EL (cell line): ENCODE data around the gene NQO2.
"Not testable (repeated sequence)": the region's sequence is repeated elsewhere in the genome, so short reads cannot be mapped to it uniquely, and the experiment has no call there.

Experiments used
- DNase-seq: peaks from one replicate; pipeline ENCODE4 v3.0.0-alpha.2; 2016

NQO2 gene

DNA sequence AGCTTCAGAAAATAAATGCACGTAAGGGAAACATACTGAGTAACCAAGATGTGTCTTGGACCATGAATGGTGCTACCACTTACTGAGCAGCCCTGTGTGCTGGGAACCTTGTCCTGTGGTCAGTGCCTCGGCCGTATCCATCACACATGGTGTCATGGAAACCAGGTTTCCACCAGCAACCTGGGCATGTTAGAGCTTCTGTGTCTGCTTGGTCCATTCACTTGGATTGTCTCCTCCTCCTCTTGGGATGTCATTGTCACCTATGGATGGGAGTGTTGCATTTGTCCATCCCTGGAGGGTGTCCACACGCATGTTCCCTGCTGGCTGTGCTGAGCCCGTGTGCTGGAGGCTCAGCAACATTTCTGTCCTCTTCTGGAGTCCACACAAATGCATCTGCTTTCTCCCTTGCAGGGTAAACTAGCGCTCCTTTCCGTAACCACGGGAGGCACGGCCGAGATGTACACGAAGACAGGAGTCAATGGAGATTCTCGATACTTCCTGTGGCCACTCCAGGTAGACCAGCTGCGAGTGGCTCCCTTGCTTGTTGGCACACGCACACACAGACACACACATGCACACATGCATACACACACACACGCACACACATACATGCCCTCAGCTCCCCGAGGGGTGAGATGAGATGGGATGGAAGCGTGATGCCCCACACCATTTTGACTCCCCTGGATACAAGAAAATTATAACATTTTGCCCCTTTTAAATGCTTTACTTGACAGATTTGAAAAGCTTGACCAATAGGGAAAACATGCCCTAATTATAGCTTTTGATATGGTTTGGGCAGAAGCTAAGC is 17.0 kb downstream of the NQO2 start:
- no peak for DNase-seq

DNA sequence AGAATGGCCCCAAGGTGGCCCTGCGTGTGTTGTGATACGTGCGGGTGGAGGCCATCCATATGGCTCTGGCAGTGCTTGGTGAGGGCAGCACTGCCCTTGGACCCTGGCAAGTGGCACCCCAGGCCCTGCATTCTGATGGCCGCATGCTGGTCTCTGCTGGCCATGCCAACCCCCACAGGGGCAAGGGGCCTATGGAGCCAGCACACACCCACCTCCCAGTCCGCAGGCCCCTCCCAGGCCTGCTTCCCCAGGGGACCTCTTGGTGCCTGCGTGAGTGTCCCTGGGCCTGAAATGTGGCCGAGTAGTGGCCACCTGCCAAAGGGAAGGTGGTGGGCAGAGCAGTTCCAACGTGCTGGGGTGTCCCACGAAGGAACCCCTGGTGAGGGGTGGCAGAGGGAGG is 17.6 kb downstream of the NQO2 start:
- no peak for DNase-seq

DNA sequence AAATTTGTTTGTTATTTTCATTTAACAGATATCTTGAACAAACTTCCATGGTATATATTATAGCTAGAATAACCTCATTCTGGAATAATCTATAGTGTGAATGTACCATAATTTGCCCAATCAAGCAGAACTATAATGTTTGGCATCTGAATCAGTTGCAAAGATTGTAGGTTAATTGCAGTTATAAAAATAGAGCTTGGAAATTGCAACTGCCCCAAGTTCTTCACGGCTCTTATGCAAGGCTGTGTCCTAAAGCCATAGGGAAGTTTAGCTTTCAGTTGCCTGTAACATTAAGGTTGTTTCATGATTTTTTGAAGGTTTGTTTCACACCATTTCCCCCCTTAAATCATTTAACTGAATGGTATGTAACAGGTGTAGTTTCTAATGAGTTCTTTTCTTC is 19.4 kb downstream of the NQO2 start:
- no peak for DNase-seq

DNA sequence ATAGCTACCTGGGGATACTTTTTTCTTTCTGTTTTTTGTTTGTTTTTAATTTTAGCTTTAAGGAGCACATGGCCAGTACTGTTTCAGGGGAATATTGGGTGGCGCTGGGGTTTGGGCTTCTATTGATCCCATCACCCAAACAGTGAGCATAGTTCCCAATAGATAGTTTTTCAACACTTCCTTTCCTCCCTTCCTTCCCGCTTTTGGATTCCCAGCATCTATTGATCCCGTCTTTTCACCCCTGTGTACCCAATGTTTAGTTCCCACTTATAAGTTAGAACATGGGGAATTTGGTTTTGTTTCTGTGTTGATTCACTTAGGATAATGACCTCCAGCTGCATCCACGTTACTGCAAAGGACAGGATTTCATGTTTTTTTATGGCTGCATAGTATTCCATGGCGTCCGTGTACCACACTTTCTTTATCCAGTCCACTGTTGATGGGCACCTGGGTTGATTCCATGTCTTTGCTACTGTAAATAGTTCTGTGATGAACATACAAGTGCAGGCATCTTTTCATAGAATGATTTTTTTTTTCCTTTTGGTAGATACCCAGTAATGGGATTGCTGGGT is 20.1 kb downstream of the NQO2 start:
- DNase-seq, result no peak

DNA sequence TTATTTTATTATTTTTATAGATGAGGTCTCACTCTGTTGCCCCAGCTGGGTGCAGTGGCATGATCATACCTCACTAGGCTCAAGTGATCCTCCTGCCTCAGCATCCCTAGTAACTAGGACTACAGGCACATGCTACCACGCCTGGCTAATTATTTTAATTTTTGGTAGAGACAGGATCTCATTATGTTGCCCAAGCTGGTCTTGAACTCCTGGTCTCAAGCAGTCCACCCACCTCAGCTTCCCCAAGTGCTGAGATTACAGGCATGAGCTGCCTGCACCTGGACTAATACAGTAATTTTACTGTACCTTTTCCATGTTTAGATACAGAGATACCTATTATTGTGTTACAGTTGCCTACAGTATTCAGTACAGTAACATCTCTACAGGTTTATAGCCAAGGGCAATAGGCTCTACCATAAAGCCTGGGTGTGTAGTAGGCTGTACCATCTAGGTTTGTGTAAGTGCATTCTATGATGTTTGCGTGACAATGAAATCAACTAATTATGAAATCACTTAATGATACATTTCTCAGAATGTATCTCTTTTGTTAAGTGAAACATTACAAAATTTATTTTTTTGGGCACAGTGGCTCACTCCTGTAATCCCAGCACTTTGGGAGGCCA is 21.4 kb downstream of the NQO2 start:
- not testable (repeated sequence) for DNase-seq

DNA sequence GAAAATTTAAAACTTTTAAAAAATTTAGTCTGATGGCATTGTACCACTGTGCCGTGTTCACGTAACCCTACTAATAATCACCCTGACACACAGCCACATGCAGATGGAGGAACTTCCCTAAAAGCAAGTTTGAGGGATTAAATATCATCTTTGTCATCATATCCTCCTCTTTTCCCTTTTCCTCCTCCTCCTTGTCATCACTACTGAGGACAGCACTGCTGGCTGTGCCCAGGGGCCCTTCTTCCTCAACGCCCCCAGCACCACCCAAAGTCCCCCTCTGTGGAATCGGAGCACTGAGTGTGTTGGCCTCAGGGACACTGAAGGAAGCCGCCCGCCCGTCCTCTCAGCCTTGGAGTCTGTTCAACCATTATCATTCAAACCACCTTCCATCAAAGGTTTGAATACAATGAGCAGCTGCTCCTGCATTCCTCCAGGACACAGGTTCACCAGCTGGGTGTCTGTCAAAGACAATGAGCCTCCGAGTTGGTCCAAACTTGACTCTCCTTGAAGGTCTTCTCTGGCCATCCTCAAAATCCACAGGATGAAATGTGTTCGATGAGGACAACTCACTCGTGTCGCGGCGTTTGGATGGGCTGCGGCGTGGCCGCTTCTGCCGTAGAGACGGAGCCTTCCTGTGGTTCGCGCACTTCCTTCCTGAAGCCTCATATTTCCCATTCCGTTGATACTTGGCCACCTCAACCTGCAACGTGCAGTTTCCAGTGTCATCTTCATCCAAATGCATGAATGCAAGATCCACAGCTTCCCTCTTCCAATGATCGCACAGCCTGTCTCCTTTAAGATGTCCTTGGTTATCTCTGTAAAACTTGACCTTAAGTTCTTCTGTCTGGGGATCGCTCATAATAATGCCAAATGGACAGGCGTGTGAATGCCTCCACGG is 23.3 kb downstream of the NQO2 start:
- peak; percentile 29 for DNase-seq

DNA sequence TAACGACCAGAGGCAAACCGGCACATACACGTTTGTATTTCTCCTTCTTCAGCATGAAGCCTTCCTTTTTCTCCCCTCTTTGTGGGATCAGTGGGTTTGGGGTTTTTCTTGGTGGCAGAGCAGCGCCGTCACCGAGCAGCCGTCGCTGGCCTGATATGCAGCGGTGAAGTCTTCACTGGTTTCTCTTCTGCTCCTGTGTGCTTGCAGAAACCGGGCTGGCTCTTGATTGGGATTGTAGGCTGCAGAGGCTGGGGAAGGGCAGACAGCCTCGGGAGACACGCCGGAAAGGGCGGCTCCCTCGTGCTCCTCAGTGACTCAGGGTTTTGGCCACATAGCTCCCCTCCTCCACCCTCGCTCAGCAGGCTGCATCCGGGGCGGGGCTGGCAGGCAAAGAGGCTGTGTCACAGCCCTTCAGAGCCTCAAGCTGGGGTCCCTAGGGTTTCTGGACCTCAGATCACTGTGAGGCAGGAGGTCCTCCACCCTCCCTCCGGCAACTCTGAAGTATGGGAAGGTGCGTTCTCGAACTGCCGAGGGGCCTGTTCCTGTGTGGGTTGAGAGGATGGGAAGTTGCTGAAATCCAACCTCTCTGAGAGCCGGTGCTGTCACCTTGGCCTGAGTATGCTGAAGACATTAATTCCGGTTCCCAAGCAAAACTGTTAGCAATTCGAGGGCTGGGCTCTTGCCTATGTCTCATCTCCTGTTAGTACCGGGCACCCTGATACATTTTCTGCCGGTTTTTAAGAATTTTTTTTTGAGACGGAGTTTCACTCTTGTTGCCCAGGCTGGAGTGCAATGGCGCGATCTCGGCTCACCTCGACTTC is 24.2 kb downstream of the NQO2 start:
- DNase-seq, result peak; percentile 96

DNA sequence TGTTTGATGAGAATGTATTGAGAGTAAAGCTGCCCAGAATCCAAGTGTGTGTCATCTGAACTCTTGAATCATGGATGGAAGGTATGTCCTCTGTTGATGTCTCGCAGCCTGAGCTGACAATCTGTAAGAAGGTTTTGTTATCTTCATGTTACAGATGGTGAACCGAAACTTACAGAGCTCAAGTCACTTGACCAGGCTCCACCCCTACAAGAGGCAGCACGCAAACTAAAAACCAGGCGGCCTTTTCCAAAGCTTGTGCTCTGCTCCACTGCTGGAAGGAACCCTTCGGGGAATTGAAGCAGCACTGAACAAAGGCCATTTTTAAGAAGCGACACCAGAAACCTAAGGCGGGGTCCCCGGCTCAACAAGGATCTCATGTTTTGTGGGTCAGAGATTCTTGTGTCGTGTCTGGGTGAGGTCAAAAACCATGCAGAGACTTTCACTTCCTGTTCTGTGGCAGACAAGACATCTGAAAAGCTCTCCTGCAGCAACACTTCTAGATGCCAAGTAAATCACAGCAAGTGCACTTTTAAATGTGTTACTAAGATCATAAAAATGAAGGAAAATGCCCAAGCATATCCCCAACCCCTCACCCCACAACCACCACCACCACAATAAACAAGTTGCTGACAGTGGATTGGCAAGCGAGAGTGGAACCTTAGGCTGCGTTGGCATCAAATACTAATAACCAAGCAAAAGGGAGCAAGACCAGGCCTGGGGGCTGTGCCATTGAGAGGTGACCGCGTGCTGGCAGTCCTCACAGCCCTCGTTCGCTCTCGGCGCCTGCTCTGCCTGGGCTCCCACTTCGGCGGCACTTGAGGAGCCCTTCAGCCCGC is 27.3 kb downstream of the NQO2 start:
- DNase-seq, result no peak

DNA sequence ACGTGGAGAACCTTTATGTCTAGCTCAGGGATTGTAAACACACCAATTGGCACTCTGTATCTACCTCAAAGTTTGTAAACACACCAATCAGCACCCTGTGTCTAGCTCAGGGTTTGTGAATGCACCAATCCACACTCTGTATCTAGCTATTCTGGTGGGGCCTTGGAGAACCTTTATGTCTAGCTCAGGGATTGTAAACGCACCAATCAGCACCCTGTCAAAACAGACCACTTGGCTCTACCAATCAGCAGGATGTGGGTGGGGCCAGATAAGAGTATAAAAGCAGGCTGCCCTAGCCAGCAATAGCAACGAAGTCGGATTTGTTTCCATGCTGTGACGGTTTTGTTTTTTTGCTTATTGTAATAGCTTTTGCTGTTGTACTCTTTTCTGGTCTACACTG is 28.5 kb downstream of the NQO2 start:
- not testable (repeated sequence) for DNase-seq

DNA sequence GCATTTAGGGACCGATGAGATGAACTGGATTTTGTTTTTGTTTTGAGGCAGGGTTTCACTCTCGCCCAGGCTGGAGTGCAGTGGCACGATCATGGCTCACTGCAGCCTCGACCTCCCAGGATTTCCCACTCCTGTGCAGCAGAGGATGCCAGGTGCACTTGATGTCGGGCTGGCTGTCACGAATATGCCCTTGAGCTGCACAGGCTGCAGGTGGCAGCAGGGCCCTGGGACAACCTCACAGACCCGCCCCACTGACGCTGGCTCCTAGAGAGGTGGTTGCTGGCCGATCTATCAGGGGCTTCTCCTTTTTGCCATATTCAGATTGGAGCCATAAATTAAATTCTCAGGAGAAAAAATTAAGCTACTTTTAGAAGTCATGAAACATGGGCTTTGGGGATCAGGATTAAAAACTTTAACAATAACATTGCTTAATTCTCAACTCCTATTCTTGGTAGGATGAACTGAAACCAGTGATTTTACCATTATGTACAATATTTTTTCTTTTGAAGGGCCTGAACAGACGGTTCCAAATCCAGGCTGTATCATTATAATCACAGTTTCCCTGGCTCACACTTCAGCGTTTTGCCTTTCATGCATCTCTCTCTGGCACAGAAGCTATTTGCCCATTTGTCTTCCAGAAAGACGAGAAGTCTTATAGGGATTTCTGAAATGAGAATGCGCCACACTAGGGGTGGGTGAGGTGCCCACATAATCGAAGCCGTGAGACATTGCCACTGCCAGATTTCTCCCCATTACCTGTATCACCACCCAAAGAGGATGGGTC is 32.4 kb downstream of the NQO2 start:
- DNase-seq, result no peak

DNA sequence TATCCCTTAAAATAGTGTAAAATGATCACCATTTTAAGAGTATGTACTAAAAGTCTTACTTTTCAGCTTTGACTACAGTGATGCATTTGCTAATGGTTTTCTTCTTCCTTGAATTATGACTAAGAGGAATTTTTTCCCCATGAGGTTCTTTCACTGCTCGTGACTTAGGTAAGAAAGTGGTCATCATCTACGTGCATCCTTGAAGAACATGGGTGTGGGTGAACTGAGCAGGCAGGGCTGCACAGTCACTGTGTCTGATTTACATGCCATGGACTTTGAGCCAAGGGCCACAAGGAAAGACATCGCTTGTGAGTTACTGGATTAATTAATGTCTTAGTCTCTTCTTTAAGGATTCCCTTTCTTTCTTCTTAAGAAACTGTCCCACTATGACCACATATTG is 33.3 kb downstream of the NQO2 start:
- DNase-seq, result peak; percentile 24

DNA sequence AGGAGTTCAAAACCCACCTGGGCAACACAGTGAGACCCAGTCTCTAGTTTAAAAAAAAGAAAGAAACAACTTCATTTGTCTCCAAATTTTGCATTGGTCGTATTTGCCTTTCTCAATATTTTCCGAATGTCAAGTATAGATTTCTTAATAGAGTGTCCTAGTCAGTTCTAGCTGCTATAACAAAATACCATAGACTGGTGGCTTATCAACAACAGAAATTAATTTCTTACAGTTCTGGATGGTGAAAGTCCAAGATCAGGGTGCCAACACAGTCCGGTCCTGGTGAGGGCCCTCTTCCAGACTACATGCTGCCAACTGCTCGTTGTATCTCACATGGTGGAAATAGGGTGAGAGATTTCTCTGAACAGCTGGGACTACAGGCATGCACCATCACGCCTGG is 34.0 kb downstream of the NQO2 start:
- DNase-seq, result no peak

DNA sequence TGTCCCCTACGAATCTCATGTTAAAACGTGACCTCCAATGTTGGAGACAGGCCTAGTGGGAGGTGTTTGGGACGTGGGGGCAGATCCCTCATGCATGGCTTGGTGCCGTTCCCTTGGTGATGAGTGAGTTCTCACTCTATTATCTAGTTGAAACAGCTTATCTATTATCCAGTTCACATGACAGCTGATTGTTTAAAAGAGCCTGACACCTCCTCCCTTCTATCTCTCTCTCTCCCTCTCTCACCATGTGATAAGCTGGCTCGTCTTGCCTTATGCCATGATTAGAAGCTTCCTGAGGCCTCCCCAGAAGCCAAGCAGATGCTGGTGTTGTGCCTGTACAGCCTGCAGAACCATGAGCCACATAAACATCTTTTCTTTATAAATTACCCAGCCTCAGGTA is 35.7 kb downstream of the NQO2 start:
- DNase-seq, result no peak

DNA sequence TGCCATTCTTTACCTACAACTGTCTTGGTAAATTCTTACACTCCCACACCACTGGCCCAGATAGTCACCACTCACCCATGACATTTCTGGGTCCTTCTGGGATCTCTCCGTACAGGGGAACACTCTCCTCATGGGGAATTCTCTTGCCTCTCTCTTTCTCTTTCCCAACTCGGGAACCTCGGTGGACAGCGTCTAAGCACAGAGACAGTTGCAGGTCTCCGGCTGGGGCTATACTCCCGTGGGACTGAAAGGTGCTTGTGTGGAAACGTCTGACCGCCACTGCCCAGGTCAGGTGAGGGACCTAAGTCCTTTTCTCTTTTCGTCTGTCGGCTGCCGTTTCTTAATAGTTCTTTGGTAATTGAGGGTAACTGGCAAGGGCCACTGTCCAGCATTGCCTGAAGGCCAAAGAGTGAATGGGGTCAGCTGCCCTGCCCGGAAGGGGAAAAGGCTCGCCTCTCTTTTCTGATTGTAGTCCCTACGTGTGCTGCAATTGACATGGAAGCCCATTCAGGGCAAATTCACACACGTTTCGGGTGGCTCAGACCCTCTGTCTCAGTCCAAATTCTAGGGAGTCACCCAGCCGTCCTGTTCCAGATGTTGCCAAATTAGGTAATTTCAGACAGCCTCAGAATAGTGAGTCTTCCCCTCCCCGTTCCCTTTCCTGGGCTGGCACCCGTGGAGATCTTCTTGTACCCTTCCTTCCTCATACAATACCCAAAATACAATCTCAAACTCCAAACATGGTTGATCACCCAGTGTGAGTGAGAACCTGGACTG is 37.4 kb downstream of the NQO2 start:
- DNase-seq, result no peak

DNA sequence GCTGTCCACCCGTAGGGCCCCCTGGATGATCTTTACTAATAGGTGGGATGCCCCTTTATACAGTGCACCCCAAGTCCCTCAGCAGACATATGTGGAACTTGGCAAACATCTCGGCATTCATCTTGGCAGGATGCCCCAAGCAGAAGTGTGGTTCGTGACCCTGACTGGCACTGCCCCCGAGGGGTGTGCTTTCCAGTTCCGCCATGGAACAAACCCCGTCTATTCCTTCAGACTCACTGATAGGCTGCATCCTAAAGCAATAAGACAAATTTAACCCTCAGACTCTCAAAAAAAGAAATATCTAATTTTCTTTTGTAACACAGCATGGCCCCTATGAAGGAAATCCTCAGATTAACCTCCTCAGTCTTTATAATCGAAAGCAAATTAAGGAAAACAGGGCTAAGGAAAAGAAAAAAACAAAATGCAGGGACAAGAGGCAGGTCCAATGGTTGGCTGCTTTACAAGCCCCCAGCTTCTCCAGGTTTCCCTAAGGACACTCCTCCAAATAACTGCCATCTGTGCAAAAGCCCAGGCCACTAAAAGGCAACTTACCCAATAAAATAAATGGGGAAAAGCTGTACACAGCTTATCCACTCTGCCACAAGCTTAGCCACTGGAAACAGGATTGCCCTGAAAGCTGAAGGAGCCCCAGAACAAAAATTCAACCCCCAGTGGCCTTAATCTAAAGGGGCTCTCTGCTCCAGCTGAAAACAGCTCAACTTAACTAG is 38.1 kb downstream of the NQO2 start:
- no peak for DNase-seq

DNA sequence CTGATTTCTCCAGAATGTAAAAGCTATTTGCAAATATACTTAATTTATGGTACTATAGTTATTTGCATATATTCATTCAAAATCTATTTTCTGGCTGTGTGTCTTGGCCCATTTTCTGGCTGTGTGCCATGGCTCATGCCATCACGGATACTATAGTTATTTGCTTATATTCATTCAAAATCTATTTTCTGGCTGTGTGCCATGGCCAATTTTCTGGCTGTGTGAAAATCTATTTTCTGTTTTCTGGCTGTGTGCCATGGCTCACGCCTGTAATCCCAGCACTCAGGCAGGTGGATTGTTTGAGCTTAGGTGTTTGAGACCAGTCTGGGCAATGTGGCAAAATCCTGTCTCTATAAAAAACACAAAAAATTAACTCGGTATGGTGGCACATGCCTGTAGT is 39.7 kb downstream of the NQO2 start:
- DNase-seq, result no peak

DNA sequence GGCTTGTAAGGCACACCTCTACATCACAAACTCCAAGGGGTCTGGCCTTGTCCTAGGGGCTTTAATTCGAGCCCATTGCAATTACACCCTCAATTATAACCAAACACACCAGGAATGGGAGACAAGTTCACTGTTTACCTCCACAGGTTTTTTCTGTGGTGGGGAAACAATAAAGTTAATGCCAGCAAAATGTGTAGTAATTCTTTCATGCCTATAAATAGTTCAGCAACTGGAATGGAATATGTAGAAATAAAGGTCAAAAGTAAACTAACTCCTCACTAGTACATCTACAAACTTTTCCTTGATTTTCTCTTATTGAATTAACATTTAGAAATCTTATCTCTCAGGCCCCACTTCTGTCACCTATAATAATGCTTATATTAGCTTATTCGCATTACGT is 41.5 kb downstream of the NQO2 start:
- DNase-seq, result no peak

DNA sequence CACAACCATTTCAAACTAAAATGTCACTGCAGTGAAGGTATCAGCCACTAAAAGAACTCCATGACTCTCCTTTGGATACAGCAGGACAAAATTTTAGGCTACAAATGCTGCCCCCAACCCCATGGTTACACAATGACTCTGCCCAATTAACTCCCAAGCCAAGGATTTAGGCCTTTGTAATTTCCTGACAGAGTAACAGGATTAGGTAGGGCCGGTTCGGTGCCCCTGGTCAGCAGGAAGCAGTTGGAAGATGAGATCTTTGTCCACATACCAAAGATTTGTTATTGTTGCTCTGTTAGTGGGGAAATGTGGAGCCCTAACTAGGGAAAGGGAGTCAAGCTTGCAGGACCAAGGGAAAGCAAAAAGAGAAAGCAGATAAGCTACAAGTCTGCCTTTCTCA is 41.9 kb downstream of the NQO2 start:
- DNase-seq, result no peak

DNA sequence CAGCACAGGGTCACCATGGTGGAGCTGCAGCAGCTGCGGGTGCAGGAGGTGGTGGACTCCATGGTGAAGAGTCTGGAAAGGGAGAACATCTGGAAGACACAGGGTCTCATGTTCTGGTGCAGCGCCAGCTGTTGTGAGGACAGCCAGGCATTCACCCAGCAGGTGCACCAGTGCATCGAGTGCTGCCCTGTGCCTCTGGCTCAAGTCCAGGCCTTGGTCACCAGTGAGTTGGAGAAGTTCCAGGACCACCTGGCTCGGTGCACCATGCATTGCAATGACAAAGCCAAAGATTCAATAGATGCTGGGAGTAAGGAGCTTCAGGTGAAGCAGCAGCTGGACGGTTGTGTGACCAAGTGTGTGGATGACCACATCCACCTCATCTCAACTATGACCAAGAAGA is 45.7 kb downstream of the NQO2 start:
- DNase-seq, result no peak
